Bronchial epithelial cell (primary cell): ENCODE results near the gene OPCML. TPM values are rescaled to one million over a fixed set of nuclear protein-coding genes. Genes with fewer than 3 reads are reported as not detected.

Source experiments
- DNase-seq: peaks from one replicate; pipeline ENCODE4 v3.0.0-alpha.2; 2010; ENCODE audit warnings: low read depth
- FAIRE-seq: peaks from 2 replicates; lab custom pipeline; 2011; peaks lifted over from hg19 to GRCh38; lab: Jason Lieb, UNC
- H3K27me3 ChIP-seq: 2 replicates; pipeline ENCODE4 v1.5.1; 2011; ENCODE audit warnings: low read length; ENCODE audit not compliant: control insufficient read depth, insufficient read depth
- H3K36me3 ChIP-seq: 2 replicates; pipeline ENCODE4 v1.5.1; 2011; ENCODE audit warnings: low read length; ENCODE audit not compliant: control insufficient read depth, insufficient read depth
- H3K4me3 ChIP-seq: 2 replicates; pipeline ENCODE4 v1.5.1; 2011; ENCODE audit warnings: mild to moderate bottlenecking, low read depth, low read length, control low read depth
- CTCF ChIP-seq: IDR thresholded peaks from 2 replicates; pipeline ENCODE4 v1.5.1; 2011; ENCODE audit warnings: mild to moderate bottlenecking, moderate library complexity, low read length, control low read depth, inconsistent platforms; ENCODE audit not compliant: insufficient read depth, severe bottlenecking
- total RNA-seq: library from RNA; depleted of rRNA; stranded (reverse); fragments of >200 nt; gene quantifications from 2 replicates; pipeline ENCODE4 v1.2.1, GENCODE V29; 2014

OPCML gene
- total RNA-seq, 1 donor from 2014 or later = not detected

GRCh38 chr11:132784441-132784840 is 747.9 kb downstream of the OPCML start:
- FAIRE-seq = no peak

GRCh38 chr11:132782102-132782501 is 750.2 kb downstream of the OPCML start:
- H3K36me3 ChIP-seq = no peaks in the 10 kb centered on the region
- H3K4me3 ChIP-seq = no peak overlapping the region
- TF ChIP-seq CTCF = no peak
- no peak for FAIRE-seq
- no peak for DNase-seq
- no peaks in the 10 kb centered on the region for H3K27me3 ChIP-seq

More at GRCh38 chr11:132784441-132784840, 747.9 kb downstream of the OPCML start:
- no peaks in the 10 kb centered on the region for H3K36me3 ChIP-seq
- peak; percentile 3 for DNase-seq
- TF ChIP-seq CTCF = no peak
- no peaks in the 10 kb centered on the region for H3K27me3 ChIP-seq
- H3K4me3 ChIP-seq = no peak overlapping the region

- peak; percentile 52 for FAIRE-seq
- no peak for TF ChIP-seq CTCF
- H3K4me3 ChIP-seq = no peak overlapping the region
Measured at GRCh38 chr11:132780046-132780445, 752.3 kb downstream of the OPCML start.

GRCh38 chr11:132779497-132779896 is 752.8 kb downstream of the OPCML start:
- no peaks in the 10 kb centered on the region for H3K27me3 ChIP-seq
- DNase-seq = no peak
- no peaks in the 10 kb centered on the region for H3K36me3 ChIP-seq
- no peak for TF ChIP-seq CTCF
- H3K4me3 ChIP-seq = no peak overlapping the region
- FAIRE-seq = no peak

More at GRCh38 chr11:132780046-132780445, 752.3 kb downstream of the OPCML start:
- Histone ChIP-seq H3K27me3 (no peaks in the 10 kb centered on the region), H3K36me3 (no peaks in the 10 kb centered on the region)
- DNase-seq = no peak

GRCh38 chr11:132777067-132777975 is 755.0 kb downstream of the OPCML start:
- Histone ChIP-seq H3K4me3 (no peak overlapping the region), H3K27me3 (no peaks in the 10 kb centered on the region), H3K36me3 (no peaks in the 10 kb centered on the region)
- FAIRE-seq = no peak
- no peak for DNase-seq
- TF ChIP-seq CTCF = no peak

GRCh38 chr11:132773751-132774150 is 758.5 kb downstream of the OPCML start:
- Histone ChIP-seq H3K27me3 (no peaks in the 10 kb centered on the region), H3K4me3 (no peak overlapping the region), H3K36me3 (no peaks in the 10 kb centered on the region)
- DNase-seq (no peak), FAIRE-seq (no peak)
- TF ChIP-seq CTCF = no peak
